HS-5 (cell line): ENCODE data around the gene PTGR3.
A peak's percentile ranks its signal among the peaks of the same experiment; 100 is the strongest.

Experiments
- DNase-seq: peaks from one replicate; pipeline ENCODE4 v3.0.0-alpha.2; 2012; ENCODE audit warnings: low read depth

Gene PTGR3

GRCh38 chr18:75169411-75169810 is 39.5 kb downstream of the PTGR3 start:
- no peak for DNase-seq

GRCh38 chr18:75168619-75169018 is 40.3 kb downstream of the PTGR3 start:
- DNase-seq: no peak

GRCh38 chr18:75167759-75168618 is 41.0 kb downstream of the PTGR3 start:
- no peak for DNase-seq

GRCh38 chr18:75167137-75167536 is 41.8 kb downstream of the PTGR3 start:
- DNase-seq: no peak

GRCh38 chr18:75165926-75166325 is 43.0 kb downstream of the PTGR3 start:
- DNase-seq: no peak

- no peak for DNase-seq
Measured at GRCh38 chr18:75164479-75164878, 44.5 kb downstream of the PTGR3 start.

- DNase-seq: no peak
Measured at GRCh38 chr18:75163736-75164135, 45.2 kb downstream of the PTGR3 start.

- DNase-seq: no peak
Measured at GRCh38 chr18:75162978-75163377, 46.0 kb downstream of the PTGR3 start.

- no peak for DNase-seq
Measured at GRCh38 chr18:75162467-75162866, 46.5 kb downstream of the PTGR3 start.

- DNase-seq: peak; percentile 4
Measured at GRCh38 chr18:75161256-75162028, 47.5 kb downstream of the PTGR3 start.

- DNase-seq: no peak
Measured at GRCh38 chr18:75160364-75160763, 48.6 kb downstream of the PTGR3 start.

- no peak for DNase-seq
Measured at GRCh38 chr18:75159646-75160356, 49.1 kb downstream of the PTGR3 start.

GRCh38 chr18:75159238-75159518 is 49.8 kb downstream of the PTGR3 start:
- DNase-seq: no peak
